ENCODE measurements around the gene PCSK5. TPM values are rescaled to one million over a fixed set of nuclear protein-coding genes. Genes with fewer than 3 reads are reported as not detected.
"Not testable (repeated sequence)": the region's sequence is repeated elsewhere in the genome, so short reads cannot be mapped to it uniquely, and the experiment has no call there.

PCSK5 gene
- polyA plus RNA-seq, 1 experiment: 1.6 TPM

GRCh38 chr9:76302543-76302942 lies 412.1 kb downstream of the PCSK5 start:
- H3K4me3 ChIP-seq (ENCODE audit: low read depth, low read length): no peak overlapping the region
- POLR2A ChIA-PET: interaction anchor here (0.6 to 0.8 kb wide), 2 partner anchors 166 to 412 kb away, joined by 3 read pairs; partner anchors contain the start of gene PCSK5
- no peak for DNase-seq (ENCODE audit: low read depth, low spot score)
- no peaks in the 10 kb centered on the region for H3K27me3 ChIP-seq (ENCODE audit: control insufficient read depth, insufficient read depth, low read length)
- no peak overlapping the region for H3K27ac ChIP-seq (ENCODE audit: low read depth, low read length)
- CTCF ChIA-PET: interaction anchor here (0.6 to 3.6 kb wide), 51 partner anchors 10 to 1061 kb away, joined by 3 to 57 read pairs (median 5); partner anchors contain the start of genes PCSK5 and RFK
- no peaks in the 10 kb centered on the region for H3K9me3 ChIP-seq (ENCODE audit: control insufficient read depth, insufficient read depth, low read length)
- TF ChIP-seq CTCF (IDR thresholded peaks at IDR 0.05; ENCODE audit: low read depth, low read length): no peak

- POLR2A ChIA-PET: no interaction called here
- no peaks in the 10 kb centered on the region for H3K27me3 ChIP-seq (ENCODE audit: control insufficient read depth, insufficient read depth, low read length)
- H3K4me3 ChIP-seq (ENCODE audit: low read depth, low read length): no peak overlapping the region
- TF ChIP-seq CTCF (IDR thresholded peaks at IDR 0.05; ENCODE audit: low read depth, low read length): peak; percentile 67
- no peak overlapping the region for H3K27ac ChIP-seq (ENCODE audit: low read depth, low read length)
- no peaks in the 10 kb centered on the region for H3K9me3 ChIP-seq (ENCODE audit: control insufficient read depth, insufficient read depth, low read length)
- CTCF ChIA-PET: interaction anchor here (0.6 to 3.6 kb wide), 49 partner anchors 9 to 1062 kb away, joined by 3 to 57 read pairs (median 5); partner anchors contain the start of genes PCSK5 and RFK
- DNase-seq (ENCODE audit: low read depth, low spot score): peak; percentile 39
Measured at GRCh38 chr9:76302947-76303550, 412.6 kb downstream of the PCSK5 start.

GRCh38 chr9:76307047-76307446 lies 416.6 kb downstream of the PCSK5 start:
- H3K27me3 ChIP-seq (ENCODE audit: control insufficient read depth, insufficient read depth, low read length); POLR2A ChIA-PET; H3K27ac ChIP-seq (ENCODE audit: low read depth, low read length); H3K9me3 ChIP-seq (ENCODE audit: control insufficient read depth, insufficient read depth, low read length); DNase-seq (ENCODE audit: low read depth, low spot score); H3K4me3 ChIP-seq (ENCODE audit: low read depth, low read length): not testable (repeated sequence)
- CTCF ChIA-PET: interaction anchor here (0.6 to 1.1 kb wide), 7 partner anchors 14 to 1042 kb away, joined by 3 to 10 read pairs (median 4); no protein-coding TSS in a partner anchor
- TF ChIP-seq CTCF (IDR thresholded peaks at IDR 0.05; ENCODE audit: low read depth, low read length): peak; percentile 25; the same call in 1 of the 2 replicates

GRCh38 chr9:76310577-76310976 lies 420.1 kb downstream of the PCSK5 start:
- CTCF ChIA-PET: no interaction called here
- POLR2A ChIA-PET: no interaction called here
- H3K27me3 ChIP-seq (ENCODE audit: control insufficient read depth, insufficient read depth, low read length): peaks cover 2% of the 10 kb centered on the region
- H3K9me3 ChIP-seq (ENCODE audit: control insufficient read depth, insufficient read depth, low read length): no peaks in the 10 kb centered on the region
- H3K27ac ChIP-seq (ENCODE audit: low read depth, low read length): no peak overlapping the region
- TF ChIP-seq CTCF (IDR thresholded peaks at IDR 0.05; ENCODE audit: low read depth, low read length): no peak
- no peak overlapping the region for H3K4me3 ChIP-seq (ENCODE audit: low read depth, low read length)
- DNase-seq (ENCODE audit: low read depth, low spot score): no peak

- CTCF ChIA-PET: no interaction called here
- H3K4me3 ChIP-seq (ENCODE audit: low read depth, low read length): no peak overlapping the region
- no peak for TF ChIP-seq CTCF (IDR thresholded peaks at IDR 0.05; ENCODE audit: low read depth, low read length)
Measured at GRCh38 chr9:76310991-76311390, 420.5 kb downstream of the PCSK5 start.

More at GRCh38 chr9:76310991-76311390, 420.5 kb downstream of the PCSK5 start:
- POLR2A ChIA-PET: no interaction called here
- DNase-seq (ENCODE audit: low read depth, low spot score): no peak
- no peak overlapping the region for H3K27ac ChIP-seq (ENCODE audit: low read depth, low read length)
- H3K9me3 ChIP-seq (ENCODE audit: control insufficient read depth, insufficient read depth, low read length): no peaks in the 10 kb centered on the region
- peaks cover 2% of the 10 kb centered on the region for H3K27me3 ChIP-seq (ENCODE audit: control insufficient read depth, insufficient read depth, low read length)
